Stimulated activated CD8-positive, alpha-beta memory T cell treated with anti-CD3 and anti-CD28 coated beads, Interleukin-7, amount 100 ng/mL, for 24 hours (primary cell): ENCODE measurements around the gene OSGEPL1.
"Not testable (repeated sequence)": the region's sequence is repeated elsewhere in the genome, so short reads cannot be mapped to it uniquely, and the experiment has no call there.

Experiments
- DNase-seq: peaks from one replicate; pipeline ENCODE4 v3.0.0-alpha.2; 2020; ENCODE audit warnings: low read depth

OSGEPL1 gene

GRCh38 chr2:189729430-189729829, 33.2 kb downstream of the OSGEPL1 start:
- DNase-seq, result no peak

GRCh38 chr2:189726849-189727248, 35.7 kb downstream of the OSGEPL1 start:
- no peak for DNase-seq

DNA sequence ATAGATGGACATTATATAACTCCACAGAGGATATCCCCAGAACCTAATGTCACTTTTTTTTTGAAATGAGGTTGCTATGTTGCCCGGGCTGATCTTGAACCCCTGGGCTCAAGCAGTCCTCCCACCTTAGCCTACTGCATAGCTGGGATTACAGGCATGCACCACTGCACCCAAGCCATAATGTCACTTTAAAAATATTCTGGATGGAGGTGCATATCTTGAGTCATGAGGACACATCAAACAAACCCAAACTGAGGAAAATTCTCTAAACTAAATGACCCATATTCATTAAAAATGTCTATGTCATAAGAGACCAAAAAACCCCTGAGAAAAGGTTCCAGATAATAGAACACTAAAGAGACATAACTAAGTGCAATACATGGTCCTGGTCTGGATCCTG, 36.3 kb downstream of the OSGEPL1 start:
- no peak for DNase-seq

DNA sequence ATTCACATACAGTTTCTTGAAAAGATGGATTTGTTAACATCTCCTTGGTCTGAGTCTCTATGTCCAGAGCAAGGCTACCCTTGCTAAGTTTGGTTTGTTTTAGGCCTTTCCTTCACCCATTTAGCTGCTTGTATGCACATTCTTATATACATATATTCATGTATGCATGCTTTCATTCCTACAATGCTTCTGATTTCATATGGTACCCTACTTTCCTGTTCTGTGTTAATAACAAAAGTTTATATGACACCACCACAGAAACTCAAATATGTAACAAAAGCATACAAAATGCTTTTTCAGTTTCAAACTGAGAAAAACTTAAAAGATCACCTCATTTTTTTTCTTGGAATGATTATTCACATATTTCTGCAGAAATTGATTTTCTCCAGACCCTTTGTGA, 39.4 kb downstream of the OSGEPL1 start:
- no peak for DNase-seq

DNA sequence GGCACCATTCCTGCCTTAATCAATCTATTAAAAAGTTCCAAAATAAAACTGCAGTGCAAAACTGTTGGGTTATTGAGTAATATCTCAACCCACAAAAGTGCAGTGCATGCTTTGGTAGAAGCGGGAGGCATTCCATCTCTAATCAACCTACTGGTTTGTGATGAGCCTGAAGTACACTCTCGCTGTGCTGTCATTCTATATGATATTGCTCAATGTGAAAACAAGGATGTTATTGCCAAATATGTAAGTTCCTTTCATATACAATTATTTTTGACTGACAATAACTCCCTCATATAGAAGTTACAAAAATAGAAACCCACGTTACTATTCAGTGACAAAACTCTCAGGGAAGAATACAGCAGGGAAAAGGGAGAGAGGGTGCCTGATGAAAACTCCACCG, 43.0 kb downstream of the OSGEPL1 start:
- DNase-seq, result no peak

DNA sequence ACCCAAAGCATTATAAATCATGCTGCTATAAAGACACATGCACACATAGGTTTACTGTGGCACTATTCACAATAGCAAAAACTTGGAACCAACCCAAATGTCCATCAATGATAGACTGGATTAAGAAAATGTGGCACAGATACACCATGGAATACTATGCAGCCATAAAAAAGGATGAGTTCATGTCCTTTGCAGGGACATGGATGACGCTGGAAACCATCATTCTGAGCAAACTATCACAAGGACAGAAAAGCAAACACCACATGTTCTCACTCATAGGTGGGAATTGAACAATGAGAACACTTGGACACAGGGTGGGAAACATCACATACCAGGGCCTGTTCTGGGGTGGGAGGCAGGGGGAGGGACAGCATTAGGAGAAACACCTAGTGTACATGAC, 45.0 kb downstream of the OSGEPL1 start:
- DNase-seq, result not testable (repeated sequence)

DNA sequence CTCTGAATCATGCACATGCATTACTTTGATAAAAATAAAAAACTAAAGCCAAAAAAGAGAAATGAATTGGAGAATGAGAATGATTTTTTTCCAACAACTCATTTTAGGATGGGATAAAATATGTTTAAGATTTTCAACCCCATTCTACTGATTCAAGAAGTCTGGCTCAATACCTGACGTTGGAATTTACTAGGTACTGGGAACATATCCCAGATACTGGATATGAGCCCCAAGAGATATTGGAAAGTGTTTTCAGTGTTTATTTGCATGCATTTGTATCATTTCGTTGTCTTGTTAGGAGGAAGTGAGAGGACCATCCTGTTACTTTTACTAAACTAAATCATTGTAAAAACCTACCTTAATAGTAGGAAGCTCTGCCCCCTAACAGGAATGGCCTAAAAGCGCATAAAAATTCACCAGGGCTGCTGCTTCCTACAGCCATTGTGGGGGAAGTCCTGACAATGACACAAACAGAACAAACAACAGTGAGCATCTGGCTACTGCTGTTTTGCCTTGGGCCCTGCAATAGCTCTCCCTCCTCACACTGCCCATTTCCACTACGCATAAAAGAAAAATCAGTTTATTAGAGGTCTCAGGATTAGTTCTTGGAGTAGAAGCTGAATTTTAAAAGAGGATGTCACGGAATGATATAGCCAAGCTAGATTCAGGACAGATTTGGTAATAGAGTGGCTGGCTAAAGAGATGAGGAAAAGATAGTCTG, 52.9 kb downstream of the OSGEPL1 start:
- DNase-seq, result no peak

DNA sequence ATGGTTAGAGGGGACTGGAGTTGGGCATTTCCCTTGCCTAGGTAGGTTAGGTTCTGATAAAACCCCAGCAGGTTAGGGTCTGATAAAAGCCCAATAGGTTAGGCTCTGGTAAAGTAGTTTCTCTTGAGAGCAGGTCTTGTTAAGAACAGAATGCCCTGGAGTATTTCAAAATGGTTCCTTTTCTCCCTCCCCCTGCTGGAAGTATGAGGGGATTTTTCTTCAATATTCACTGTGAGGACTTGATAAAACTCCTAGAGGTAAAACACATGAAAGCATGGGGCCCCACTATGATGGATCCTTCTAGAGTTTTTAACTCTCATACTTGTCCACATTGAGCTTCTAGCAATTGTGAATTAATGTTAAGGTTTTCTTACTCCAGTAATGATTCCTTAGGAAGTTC, 60.5 kb downstream of the OSGEPL1 start:
- no peak for DNase-seq

- DNase-seq, result no peak
Measured at GRCh38 chr2:189700681-189701080, 61.9 kb downstream of the OSGEPL1 start.

- DNase-seq, result no peak
Measured at GRCh38 chr2:189698020-189698887, 64.3 kb downstream of the OSGEPL1 start.
